HepG2 (cell line): ENCODE data around the gene ELAVL3. TPM values are rescaled to one million over a fixed set of nuclear protein-coding genes. Genes with fewer than 3 reads are reported as not detected.

Experiments
- CHD2 ChIP-seq: IDR thresholded peaks from 2 replicates; pipeline ENCODE4 v1.6.1; 2011; ENCODE audit warnings: low read depth, low read length, improper control_type of control experiment
- HNRNPK ChIP-seq: fragments of 200-400 bp; formaldehyde crosslinking; IDR thresholded peaks from 2 replicates; pipeline ENCODE4 v1.6.1; 2018; ENCODE audit warnings: low read length, low read depth, moderate library complexity, mild to moderate bottlenecking; ENCODE audit not compliant: poor library complexity, severe bottlenecking
- KLF11 ChIP-seq: IDR thresholded peaks from 2 replicates; pipeline ENCODE4 v1.6.1; 2016; ENCODE audit warnings: missing compliant biosample characterization
- MAZ ChIP-seq, 2 experiments: sonication (generic) in 1 of 2; formaldehyde crosslinking in 1 of 2; IDR thresholded peaks; 2 replicates each; pipeline versions ENCODE4 v1.5.0 to v1.6.1; 2012 to 2020; ENCODE audit warnings: low read depth in 2 of 2, mild to moderate bottlenecking in 2 of 2, borderline replicate concordance in 1 of 2, improper control_type of control experiment in 1 of 2, low read length in 1 of 2, missing genetic modification reagents in 1 of 2, moderate library complexity in 1 of 2
- PATZ1 ChIP-seq: sonication (generic); formaldehyde crosslinking; IDR thresholded peaks from 2 replicates; pipeline ENCODE4 v1.4.0; 2020; ENCODE audit warnings: missing genetic modification reagents
- PITX1 ChIP-seq: sonication (generic); formaldehyde crosslinking; IDR thresholded peaks from 2 replicates; pipeline ENCODE4 v1.5.1; 2020; ENCODE audit warnings: mild to moderate bottlenecking, missing genetic modification reagents
- RNF219 ChIP-seq: sonication (generic); formaldehyde crosslinking; IDR thresholded peaks from 2 replicates; pipeline ENCODE4 v1.5.0; 2020; ENCODE audit warnings: mild to moderate bottlenecking, missing genetic modification reagents
- SUZ12 ChIP-seq: fragments of 150-350 bp; IDR thresholded peaks from 2 replicates; pipeline ENCODE4 v1.6.1; 2014; ENCODE audit warnings: low read depth, low read length
- TFAP4 ChIP-seq: sonication (generic); IDR thresholded peaks from 2 replicates; pipeline ENCODE4 v1.6.1; 2016; ENCODE audit warnings: low read depth, borderline replicate concordance
- ZFP37 ChIP-seq: sonication (generic); formaldehyde crosslinking; IDR thresholded peaks from 2 replicates; pipeline ENCODE4 v1.4.0; 2020; ENCODE audit warnings: missing genetic modification reagents, borderline replicate concordance
- ZMAT5 ChIP-seq: sonication (generic); formaldehyde crosslinking; IDR thresholded peaks from 2 replicates; pipeline ENCODE4 v1.5.0; 2020; ENCODE audit warnings: mild to moderate bottlenecking, low read depth, missing genetic modification reagents, borderline replicate concordance
- ZNF484 ChIP-seq: sonication (generic); formaldehyde crosslinking; IDR thresholded peaks from 2 replicates; pipeline ENCODE4 v1.5.1; 2020; ENCODE audit warnings: mild to moderate bottlenecking, low read depth, missing genetic modification reagents, borderline replicate concordance
- ZNF512 ChIP-seq: sonication (generic); formaldehyde crosslinking; IDR thresholded peaks from 2 replicates; pipeline ENCODE4 v1.4.0; 2020; ENCODE audit warnings: mild to moderate bottlenecking, missing genetic modification reagents
- ZNF589 ChIP-seq: sonication (generic); formaldehyde crosslinking; conservative IDR thresholded peaks from 2 replicates; pipeline ENCODE4 v1.8.0; 2022; ENCODE audit warnings: mild to moderate bottlenecking, moderate library complexity, missing genetic modification reagents
- ZNF777 ChIP-seq: sonication (generic); formaldehyde crosslinking; IDR thresholded peaks from 2 replicates; pipeline ENCODE4 v1.4.0; 2020; ENCODE audit warnings: missing genetic modification reagents
- ZNF782 ChIP-seq: sonication (generic); formaldehyde crosslinking; IDR thresholded peaks from 2 replicates; pipeline ENCODE4 v1.4.0; 2020; ENCODE audit warnings: missing genetic modification reagents, mild to moderate bottlenecking, borderline replicate concordance
- ZNF83 ChIP-seq: sonication (generic); formaldehyde crosslinking; IDR thresholded peaks from 2 replicates; pipeline ENCODE4 v1.4.0; 2020; ENCODE audit warnings: missing genetic modification reagents, mild to moderate bottlenecking, borderline replicate concordance
- ZUFSP ChIP-seq: sonication (generic); formaldehyde crosslinking; IDR thresholded peaks from 2 replicates; pipeline ENCODE4 v1.9.0; 2021; ENCODE audit warnings: missing genetic modification reagents, mild to moderate bottlenecking, borderline replicate concordance
- polyA plus RNA-seq, 8 experiments: library from polyadenylated mRNA; depleted of rRNA in 3 of 8; stranded (reverse) in 7 of 8; unstranded in 1 of 8; fragments of >200 nt; fragmentation: Illumina TruSeq in 4 of 8; extraction: Trizol in 4 of 8; gene quantifications; 2 replicates each; pipeline versions ENCODE4 v1.2.1 to v1.2.3, GENCODE V29; 2011 to 2016; ENCODE audit warnings: low read depth in 4 of 8, missing spikeins in 1 of 8, mixed read lengths in 1 of 8; ENCODE audit not compliant: insufficient read depth in 1 of 8
- total RNA-seq, 5 experiments: library from RNA; depleted of rRNA; stranded (reverse); fragments of >200 nt; fragmentation: Illumina TruSeq; extraction: Trizol; gene quantifications; 2 replicates each; pipeline ENCODE4 v1.2.3, GENCODE V29; 2016; ENCODE audit warnings: low read depth in 1 of 5

The ELAVL3 gene
- total and polyA plus RNA-seq, 2 of the 13 experiments (the other 11 are each of a cell fraction or from before 2014, with no cell fraction given), result 0.03 TPM; not detected in 1

- TF ChIP-seq ZNF782 (peak; percentile 49; the same call in 1 of the 2 replicates), TFAP4 (peak; percentile 47; the same call in 1 of the 2 replicates), ZFP37 (CRISPR knock-in tag) (no peak), SUZ12 (no peak), MAZ (IDR thresholded peaks at IDR 0.05; ENCODE audit: borderline replicate concordance, low read depth, low read length) (no peak), MAZ (CRISPR knock-in tag; IDR thresholded peaks at IDR 0.05; ENCODE audit: low read depth) (peak; percentile 93), HNRNPK (no peak), PITX1 (CRISPR knock-in tag) (peak; percentile 53; the same call in 1 of the 2 replicates), PATZ1 (CRISPR knock-in tag) (peak; percentile 55), RNF219 (CRISPR knock-in tag) (no peak), CHD2 (peak; percentile 83), KLF11 (CRISPR knock-in tag) (no peak), ZUFSP (CRISPR knock-in tag) (no peak), ZNF589 (peak; percentile 54; the same call in 1 of the 2 replicates), ZNF83 (CRISPR knock-in tag) (no peak), ZNF484 (CRISPR knock-in tag) (no peak), ZNF512 (no peak), ZNF777 (CRISPR knock-in tag) (0 out of 2 replicates have a peak, but pooled peaks have one; percentile 22), ZMAT5 (no peak)
These were observed 47.9 kb upstream of the ELAVL3 start, which contains the start of gene ECSIT (continued) for GRCh38 chr19:11528551-11529341.
